Activated CD4-positive, CD25-positive, alpha-beta regulatory T cell treated with anti-CD3 and anti-CD28 coated beads, Interleukin-2, amount 50 U/mL, for 72 hours (primary cell): ENCODE measurements around the gene RRP1.

Experiments used
- DNase-seq: peaks from one replicate; pipeline ENCODE4 v3.0.0; 2021

Gene RRP1

GRCh38 chr21:43777953-43778352 lies 11.4 kb upstream of the RRP1 start:
- no peak for DNase-seq

- DNase-seq = no peak
Measured at GRCh38 chr21:43778469-43779335, 10.7 kb upstream of the RRP1 start.

DNA sequence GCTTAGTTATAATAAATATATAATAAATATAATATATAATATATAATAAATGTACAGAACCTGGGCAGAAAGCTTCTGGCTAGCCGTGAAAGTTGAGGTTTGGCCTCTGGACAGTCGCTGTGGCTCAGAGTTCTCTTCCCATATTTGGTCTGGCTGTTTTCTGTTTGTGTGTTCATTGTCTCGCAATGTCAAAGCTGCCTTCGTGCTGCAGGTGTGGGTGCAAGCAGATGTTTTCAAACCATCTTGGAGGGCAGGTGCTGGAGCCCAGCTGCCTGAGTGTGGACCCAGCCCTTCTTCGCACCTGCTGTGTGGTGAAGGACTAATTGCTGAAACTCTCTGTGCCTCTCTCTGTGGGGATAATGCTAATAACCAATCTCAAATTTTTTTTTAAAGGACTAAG lies 9.7 kb upstream of the RRP1 start:
- no peak for DNase-seq

DNA sequence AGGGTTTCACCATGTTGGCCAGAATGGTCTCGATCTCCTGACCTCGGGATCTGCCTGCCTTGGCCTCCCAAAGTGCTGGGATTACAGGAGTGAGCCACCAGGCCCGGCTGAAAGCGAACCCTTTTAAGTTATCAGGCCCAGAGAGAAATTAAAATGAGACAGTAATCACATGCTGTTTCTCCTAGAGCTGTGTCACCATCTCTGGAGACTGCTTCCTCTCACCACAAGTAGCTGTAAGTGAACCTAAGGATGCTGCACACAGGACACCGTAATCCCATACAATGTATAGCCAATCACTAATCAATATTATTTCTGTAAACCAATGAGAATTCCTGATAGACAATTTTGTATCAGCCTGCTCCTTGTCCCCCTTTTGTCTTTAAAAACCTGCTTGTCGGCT lies 7.5 kb upstream of the RRP1 start:
- DNase-seq = no peak

DNA sequence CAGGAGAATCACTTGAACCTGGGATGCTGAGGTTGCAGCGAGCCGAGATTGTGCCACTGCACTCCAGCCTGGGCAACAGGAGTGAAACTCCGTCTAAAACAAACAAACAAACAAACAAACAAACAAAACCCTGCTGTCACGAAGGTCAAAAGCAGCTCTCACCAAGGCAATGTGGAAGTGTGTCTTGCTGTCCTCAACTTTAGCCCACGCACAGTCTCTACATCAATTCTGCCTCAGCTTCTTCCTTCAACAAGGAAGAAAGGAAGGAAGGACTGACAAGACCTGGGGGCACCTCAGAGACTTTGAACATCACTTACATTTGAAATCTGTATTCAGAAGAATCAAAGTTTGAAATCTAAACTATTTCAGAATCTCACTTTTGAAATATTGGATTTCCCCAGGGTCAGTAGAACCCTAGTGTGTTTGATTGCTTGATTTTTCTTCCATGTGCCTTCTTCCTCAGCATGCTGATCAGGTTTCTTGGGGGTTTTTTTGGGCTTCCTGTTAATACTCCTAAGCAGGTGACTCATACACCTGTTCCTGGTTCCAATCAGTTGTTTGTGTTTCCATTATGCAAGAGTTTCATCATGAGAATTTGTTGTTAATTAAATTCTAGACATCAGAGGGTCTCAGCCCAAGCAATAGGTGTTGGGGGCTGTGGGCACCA lies 6.8 kb upstream of the RRP1 start:
- no peak for DNase-seq

DNA sequence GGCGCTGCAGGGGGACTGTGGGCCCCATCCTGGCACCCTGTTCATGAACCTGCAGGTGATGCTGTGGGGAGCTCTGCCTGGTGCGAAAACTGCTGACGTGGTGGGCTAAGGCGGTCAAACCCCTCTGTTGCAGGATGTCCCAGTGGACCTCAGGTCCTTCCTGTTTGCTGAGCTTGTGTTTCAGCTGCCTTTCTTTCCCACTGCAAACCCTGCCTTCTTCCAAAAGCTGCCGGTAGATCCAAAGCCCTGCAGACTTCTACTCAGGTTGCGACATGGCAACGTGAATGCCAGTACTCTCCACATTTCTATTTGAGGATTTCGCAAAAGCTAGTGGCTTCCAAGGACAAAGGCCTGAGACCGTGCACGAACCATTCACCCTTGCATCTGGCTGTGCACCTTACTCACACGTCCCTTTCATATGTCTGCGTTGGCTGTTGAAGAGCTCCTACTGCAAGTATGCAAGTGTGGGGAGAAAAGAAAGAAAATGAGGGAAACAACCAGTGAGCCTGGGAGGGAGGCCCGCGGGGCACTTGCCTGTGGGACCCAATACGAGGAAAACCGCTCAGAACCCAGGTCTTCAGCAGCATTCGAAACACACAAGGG lies 6.2 kb upstream of the RRP1 start:
- DNase-seq = no peak

DNA sequence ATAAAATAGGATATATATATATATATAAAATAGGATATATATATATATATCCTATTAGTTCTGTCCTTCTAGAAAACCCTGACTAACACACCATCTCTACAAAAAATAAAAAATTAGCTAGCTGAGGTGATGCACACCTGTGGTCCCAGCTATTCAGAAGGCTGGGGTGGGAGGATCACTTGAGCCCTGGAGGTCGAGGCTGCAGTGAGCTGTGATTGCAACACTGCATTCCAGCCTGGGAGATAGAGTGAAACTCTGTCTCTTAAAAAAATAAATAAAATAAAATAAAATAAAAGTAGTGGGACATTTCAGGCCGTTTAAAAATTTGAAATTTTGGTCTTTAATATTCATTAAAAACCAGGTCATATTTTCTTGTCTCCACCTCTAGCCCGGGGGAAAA lies 4.2 kb upstream of the RRP1 start:
- DNase-seq = no peak

- DNase-seq = no peak
Measured at GRCh38 chr21:43786300-43786806, 3.0 kb upstream of the RRP1 start.

DNA sequence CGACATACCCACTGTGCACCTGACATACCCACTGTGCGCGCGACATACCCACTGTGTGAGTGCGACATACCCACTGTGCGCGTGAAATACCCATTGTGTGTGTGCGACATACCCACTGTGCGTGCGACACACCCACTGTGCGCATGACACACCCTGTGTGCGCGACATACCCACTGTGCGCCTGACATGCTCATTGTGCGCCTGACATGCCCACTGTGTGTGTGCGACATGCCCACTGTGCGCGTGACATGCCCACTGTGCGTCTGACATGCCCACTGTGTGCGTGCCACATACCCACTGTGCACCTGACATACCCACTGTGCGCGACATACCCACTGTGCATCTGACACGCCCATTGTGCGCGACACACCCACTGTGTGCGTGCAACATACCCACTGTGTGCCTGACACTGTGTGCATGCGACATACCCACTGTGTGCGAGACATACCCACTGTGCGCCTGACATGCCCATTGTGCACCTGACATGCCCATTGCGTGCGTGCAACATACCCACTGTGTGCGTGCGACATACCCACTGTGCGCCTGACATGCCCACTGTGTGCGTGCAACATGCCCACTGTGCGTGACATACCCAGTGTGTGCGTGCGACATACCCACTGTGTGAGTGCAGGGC lies 2.5 kb upstream of the RRP1 start:
- no peak for DNase-seq

DNA sequence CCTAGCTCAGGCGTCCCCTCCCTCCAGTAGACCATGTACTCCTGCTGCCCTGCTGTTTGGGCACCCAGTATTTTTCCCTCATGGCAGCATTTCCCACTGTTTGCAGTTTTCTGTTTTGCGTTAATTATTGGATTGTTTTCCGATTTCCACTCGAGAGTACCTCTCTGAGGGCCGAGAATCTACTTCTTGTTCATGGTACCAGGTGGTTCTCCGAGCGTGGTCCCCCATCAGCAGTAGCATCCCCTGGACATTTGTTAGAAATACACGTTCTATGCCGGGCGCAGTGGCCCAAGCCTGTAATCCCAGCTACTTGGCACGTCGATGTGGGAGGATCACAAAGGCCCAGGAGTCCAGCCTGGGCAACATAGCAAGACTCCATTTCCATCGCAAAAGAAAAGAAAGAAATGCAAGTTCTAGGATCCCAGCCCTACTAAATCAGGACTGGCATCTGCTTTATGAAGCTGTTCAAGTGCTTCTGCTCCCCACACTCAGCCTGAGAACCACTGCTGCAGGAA lies 690 bp downstream of the RRP1 start:
- DNase-seq = no peak

- no peak for DNase-seq
Measured at GRCh38 chr21:43792406-43792805, 3.0 kb downstream of the RRP1 start.

DNA sequence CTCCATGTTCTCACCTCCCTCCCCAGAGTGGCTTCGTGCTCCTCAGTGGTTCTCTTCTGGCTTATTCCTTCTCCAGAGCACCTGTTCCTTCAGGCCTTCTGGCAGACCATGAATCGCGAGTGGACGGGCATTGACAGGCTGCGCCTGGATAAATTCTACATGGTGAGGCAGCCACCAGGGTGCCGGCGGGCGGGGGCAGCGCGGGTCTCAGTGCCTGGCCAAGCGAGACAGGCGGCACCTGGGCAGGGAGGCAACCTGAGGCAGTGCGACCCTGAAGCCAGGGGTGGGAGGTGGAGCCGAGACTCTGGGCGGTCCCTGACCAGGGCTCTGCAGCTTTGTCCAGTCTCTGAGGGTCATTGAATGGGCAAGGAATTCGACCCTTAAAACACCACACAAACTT lies 3.9 kb downstream of the RRP1 start:
- DNase-seq = no peak

DNA sequence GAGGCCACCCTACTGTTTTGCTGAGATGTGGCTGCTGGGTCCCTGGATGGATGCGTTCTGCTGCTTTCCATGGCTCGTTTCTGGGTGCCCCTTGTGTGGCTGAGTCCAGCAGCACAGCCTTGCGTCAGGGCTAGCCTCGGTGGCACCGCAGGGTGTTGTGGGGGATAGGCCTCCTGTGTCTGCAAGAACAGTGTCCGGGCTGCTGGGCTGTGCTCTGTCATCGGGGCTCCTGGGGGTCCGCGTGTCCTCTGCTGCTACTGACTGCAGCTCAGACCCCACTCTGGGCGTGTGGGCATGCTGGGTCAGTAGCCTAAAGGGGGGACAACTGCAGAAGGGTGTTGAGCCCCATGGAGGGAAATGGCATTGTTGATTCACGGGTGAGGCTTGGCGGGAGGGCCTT lies 4.9 kb downstream of the RRP1 start:
- DNase-seq = no peak

GRCh38 chr21:43794857-43795256 lies 5.5 kb downstream of the RRP1 start:
- no peak for DNase-seq

GRCh38 chr21:43797415-43797814 lies 8.0 kb downstream of the RRP1 start:
- no peak for DNase-seq

- DNase-seq = no peak
Measured at GRCh38 chr21:43797925-43798715, 8.7 kb downstream of the RRP1 start.

- no peak for DNase-seq
Measured at GRCh38 chr21:43799301-43799840, 10.0 kb downstream of the RRP1 start.

DNA sequence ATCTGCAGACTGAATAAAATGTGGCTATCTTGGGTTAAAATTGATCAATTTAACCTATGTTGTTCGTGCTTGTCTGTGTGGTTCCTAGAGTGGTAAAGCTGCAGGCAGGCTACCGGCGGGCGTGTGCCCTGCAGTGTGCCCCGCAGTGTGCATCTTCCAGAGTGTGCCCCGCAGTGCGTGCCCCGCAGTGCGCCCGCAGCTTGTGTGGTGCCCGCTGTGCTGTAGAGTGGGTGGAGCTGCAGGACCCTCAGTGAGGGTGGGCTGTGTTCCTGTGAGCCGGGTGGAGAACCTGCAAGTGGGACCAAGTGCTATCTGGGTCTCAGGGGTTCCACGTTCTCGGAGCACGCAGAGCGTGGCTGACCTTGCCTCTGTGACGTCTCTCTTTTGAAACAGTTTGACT lies 10.7 kb downstream of the RRP1 start:
- DNase-seq = no peak

- no peak for DNase-seq
Measured at GRCh38 chr21:43800566-43800965, 11.2 kb downstream of the RRP1 start.

GRCh38 chr21:43801006-43801783 lies 11.8 kb downstream of the RRP1 start:
- DNase-seq = no peak

DNA sequence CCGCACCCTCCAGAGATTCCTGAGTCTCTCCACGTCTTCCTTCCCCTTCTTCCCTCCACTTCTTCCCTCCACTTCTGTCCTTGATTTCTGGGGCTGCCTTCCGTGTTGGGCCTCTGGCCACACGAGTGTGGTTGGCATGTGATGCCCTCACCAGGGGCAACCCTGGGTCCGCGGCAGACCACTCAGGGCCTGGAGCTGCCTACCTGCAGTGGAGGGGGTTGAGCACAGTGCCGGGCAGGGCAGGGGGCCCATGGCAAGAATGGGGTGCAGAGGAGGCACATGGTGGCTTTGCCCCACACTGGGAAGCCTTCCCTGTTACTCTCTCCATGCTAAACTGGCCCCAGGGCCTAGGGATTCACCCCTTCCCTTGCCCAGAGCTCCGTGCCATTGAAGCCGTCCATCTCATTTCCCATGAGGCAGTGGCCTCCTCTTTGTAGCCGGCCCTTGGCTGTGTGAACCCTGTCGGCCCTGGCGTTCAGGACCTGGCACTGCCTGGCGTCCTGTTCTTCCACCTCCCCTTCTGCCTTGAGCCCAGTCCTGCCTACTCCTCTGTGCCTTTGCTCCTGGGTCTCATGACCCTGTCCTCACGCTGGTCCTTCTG lies 13.4 kb downstream of the RRP1 start:
- DNase-seq = no peak
